AG10803 (cell line): ENCODE data around the gene ZNF432.
"Not testable (repeated sequence)": the region's sequence is repeated elsewhere in the genome, so short reads cannot be mapped to it uniquely, and the experiment has no call there.

Source experiments
- DNase-seq: peaks from one replicate; pipeline ENCODE4 v3.0.0; 2010; ENCODE audit warnings: low read depth
- H3K4me3 ChIP-seq: 2 replicates; pipeline ENCODE4 v1.5.1; 2011; ENCODE audit warnings: mild to moderate bottlenecking, low read length, control low read depth
- CTCF ChIP-seq: conservative IDR thresholded peaks from 2 replicates; pipeline ENCODE4 v1.5.1; 2011; ENCODE audit warnings: mild to moderate bottlenecking, low read length, control low read depth, inconsistent platforms

Gene ZNF432

GRCh38 chr19:52066258-52066863 lies 17.7 kb upstream of the ZNF432 start:
- no peak for DNase-seq
- no peak for TF ChIP-seq CTCF

GRCh38 chr19:52065399-52065798 lies 16.8 kb upstream of the ZNF432 start:
- H3K4me3 ChIP-seq, result no peak overlapping the region
- DNase-seq, result no peak
- no peak for TF ChIP-seq CTCF

More at GRCh38 chr19:52066258-52066863, 17.7 kb upstream of the ZNF432 start:
- no peak overlapping the region for H3K4me3 ChIP-seq

- not testable (repeated sequence) for DNase-seq, H3K4me3 ChIP-seq
Measured at GRCh38 chr19:52056480-52056879, 7.8 kb upstream of the ZNF432 start.

- not testable (repeated sequence) for DNase-seq, H3K4me3 ChIP-seq
Measured at GRCh38 chr19:52051736-52052135, 3.1 kb upstream of the ZNF432 start.

- no peak overlapping the region for H3K4me3 ChIP-seq
- TF ChIP-seq CTCF, result no peak
- DNase-seq, result no peak
Measured at GRCh38 chr19:52039169-52039568, 9.5 kb downstream of the ZNF432 start.

GRCh38 chr19:52034051-52034728 lies 14.4 kb downstream of the ZNF432 start:
- no peak for DNase-seq
- no peak overlapping the region for H3K4me3 ChIP-seq
- no peak for TF ChIP-seq CTCF

- no peak for TF ChIP-seq CTCF
- no peak for DNase-seq
- peak overlapping the region; percentile 97 for H3K4me3 ChIP-seq
Measured at GRCh38 chr19:52028780-52029123, 19.9 kb downstream of the ZNF432 start.

- H3K4me3 ChIP-seq, result peak within 1 kb of the TSS; percentile 97
- TF ChIP-seq CTCF, result no peak
- DNase-seq, result peak; percentile 86
Measured at GRCh38 chr19:52028027-52028779, 20.4 kb downstream of the ZNF432 start, which contains the start of gene ZNF614. Gene ZNF614, minus strand, starts transcription at chr19:52028379. Its CDS starts 2,634 bp downstream, at chr19:52025745.

- not testable (repeated sequence) for DNase-seq, H3K4me3 ChIP-seq
Measured at GRCh38 chr19:52026255-52026990, 22.2 kb downstream of the ZNF432 start.

GRCh38 chr19:52024478-52024877 lies 24.2 kb downstream of the ZNF432 start:
- DNase-seq, H3K4me3 ChIP-seq: not testable (repeated sequence)
